Stomach (tissue), 9 donors: Measurements from ENCODE around the gene SSTR3. TPM values are rescaled to one million over a fixed set of nuclear protein-coding genes. Genes with fewer than 3 reads are reported as not detected.

Source experiments
- DNase-seq, 2 donors: peaks; one replicate each; pipeline versions ENCODE4 v3.0.0 to v3.0.0-alpha.2; 2013 to 2019
- H3K27ac ChIP-seq, 5 donors: fragments of 200-600 bp in 4 of 5; sonication (generic) in 4 of 5; one replicate each; pipeline ENCODE4 v1.5.1; 2013 to 2019; ENCODE audit warnings: mild to moderate bottlenecking in 1 of 5, moderate library complexity in 1 of 5
- H3K27me3 ChIP-seq, 3 donors: fragments of 200-600 bp; sonication (generic); one replicate each; pipeline ENCODE4 v1.5.1; 2017 to 2019; ENCODE audit warnings: mixed run types in 1 of 3
- H3K36me3 ChIP-seq, 4 donors: fragments of 200-600 bp; sonication (generic); 1 replicate in 3 of 4; 2 replicates in 1 of 4; pipeline ENCODE4 v1.5.1; 2016 to 2019
- H3K4me1 ChIP-seq, 4 donors: fragments of 200-600 bp; sonication (generic); one replicate each; pipeline ENCODE4 v1.5.1; 2016 to 2019
- H3K4me3 ChIP-seq, 4 donors: fragments of 200-600 bp; sonication (generic) in 3 of 4; one replicate each; pipeline ENCODE4 v1.5.1; 2016 to 2019; ENCODE audit warnings: mild to moderate bottlenecking in 1 of 4
- H3K9me3 ChIP-seq, 4 donors: fragments of 200-600 bp; sonication (generic); one replicate each; pipeline ENCODE4 v1.5.1; 2016 to 2019
- EP300 ChIP-seq: sonication (generic); formaldehyde crosslinking; IDR thresholded peaks from one replicate; pipeline ENCODE4 v1.6.1; 2017; ENCODE audit warnings: antibody characterized with exemption
- POLR2A ChIP-seq, 4 donors: fragments of 450-650 bp; IDR thresholded peaks; one replicate each; pipeline ENCODE4 v1.6.1; 2016; ENCODE audit warnings: antibody characterized with exemption in 4 of 4, control low read depth in 2 of 4, mild to moderate bottlenecking in 1 of 4, moderate library complexity in 1 of 4
- POLR2AphosphoS5 ChIP-seq, 3 donors: sonication (generic); formaldehyde crosslinking; IDR thresholded peaks; one replicate each; pipeline ENCODE4 v1.6.1; 2016; ENCODE audit warnings: antibody characterized with exemption in 3 of 3
- WGBS, 5 donors: extraction: QIAGEN DNeasy Blood & Tissue Kit in 3 of 5; methylation state at CpG; one replicate each; pipeline versions ENCODE4 v1.1.5 to v1.1.7; 2013 to 2018; 5-methylcytosine and 5-hydroxymethylcytosine counted together
- intact Hi-C: fragments of 100-400 bp; cut with DNase I; formaldehyde crosslinking; loops from one replicate; pipeline ENCODE4 v1.15.1; 2023; ENCODE audit warnings: low total_unique reads
- polyA plus RNA-seq, 3 donors: library from polyadenylated mRNA; stranded (reverse); fragments of 200-250 nt; gene quantifications; one replicate each; pipeline ENCODE4 v1.2.3, GENCODE V29; 2013
- total RNA-seq, 5 donors: library from RNA; depleted of rRNA; stranded (reverse); fragments of >200 nt; gene quantifications; one replicate each; pipeline versions ENCODE4 v1.1.0 to v1.2.3, GENCODE V29; 2014 to 2016
- TF ChIP-seq, protein P1 (sequence below), 7 experiments: fragments of 450-650 bp in 4 of 7; fragments of 200-600 bp in 3 of 7; sonication (generic) in 3 of 7; IDR thresholded peaks; one replicate each; pipeline ENCODE4 v1.5.1; 2016 to 2019; ENCODE audit warnings: antibody characterized with exemption in 7 of 7, control low read depth in 2 of 7, mild to moderate bottlenecking in 1 of 7
- donor health status: healthy with polysubstance abuse.
- donor health status: Bipolar disorder and iron deficiency.
- donor health status: healthy.

Gene SSTR3
- total and polyA plus RNA-seq, 8 donors: 0.05 to 0.37 (median 0.12) TPM; not detected in 5

DNA sequence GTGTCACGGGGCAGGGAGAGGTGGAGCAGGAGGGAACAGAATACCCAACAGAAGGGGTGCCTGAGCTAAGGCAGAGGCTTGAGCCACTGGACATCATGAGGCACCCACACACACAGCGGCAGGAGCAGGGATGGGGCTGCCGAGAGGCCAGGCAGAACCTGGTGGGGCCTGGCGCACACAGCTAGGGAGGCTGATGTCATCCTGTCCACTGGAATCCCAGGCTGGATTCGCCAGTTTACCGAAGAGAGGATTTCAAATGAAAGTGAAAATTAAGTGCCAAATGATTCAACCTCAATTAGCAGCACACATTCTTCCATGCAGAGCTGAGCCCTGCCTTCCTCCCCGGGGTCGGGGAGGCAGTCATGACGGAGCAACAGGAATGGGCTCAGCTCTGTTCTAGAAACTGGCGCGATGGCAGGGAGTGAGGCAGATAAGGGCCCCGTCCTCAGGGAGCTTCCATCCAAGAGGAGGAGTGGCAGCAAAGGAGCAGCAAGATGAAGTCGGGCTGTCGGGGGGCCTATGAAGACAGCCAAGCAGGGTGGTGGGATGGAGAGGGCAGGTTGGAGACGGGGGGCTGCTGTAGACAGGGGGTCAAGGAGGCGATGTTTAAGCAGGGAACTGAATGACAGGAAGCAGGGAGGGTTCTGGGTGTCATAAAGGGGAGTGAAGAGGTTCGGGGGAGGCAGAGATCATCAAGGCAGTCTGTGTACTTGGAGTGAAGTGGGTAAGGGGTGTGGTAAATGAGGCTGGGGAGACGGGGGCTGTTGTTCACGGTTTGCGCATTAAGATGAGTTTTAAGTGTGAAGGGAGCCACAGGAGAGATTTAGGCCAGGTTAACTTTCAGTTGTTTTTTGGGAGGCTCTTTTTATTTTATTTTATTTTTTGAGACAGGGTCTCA, 25.3 kb upstream of the SSTR3 start:
- Histone ChIP-seq H3K36me3 (peaks cover 0 to 7% (median 0%) of the 10 kb centered on the region in 4 donors), H3K4me1 (peaks cover 0 to 77% (median 13%) of the 10 kb centered on the region in 4 donors), H3K27me3 (peaks cover 0 to 89% (median 5%) of the 10 kb centered on the region in 3 donors), H3K27ac (peak overlapping the region in 2 of 5 donors; percentile 9 to 46), H3K4me3 (no peak overlapping the region), H3K9me3 (no peaks in the 10 kb centered on the region)
- intact Hi-C loops: no loop called here
- DNase-seq: no peak
- WGBS, 5 donors: 66 to 78% (median 75%) methylated on average over 20 of the region's 20 CpGs
- TF ChIP-seq, protein P1, sequence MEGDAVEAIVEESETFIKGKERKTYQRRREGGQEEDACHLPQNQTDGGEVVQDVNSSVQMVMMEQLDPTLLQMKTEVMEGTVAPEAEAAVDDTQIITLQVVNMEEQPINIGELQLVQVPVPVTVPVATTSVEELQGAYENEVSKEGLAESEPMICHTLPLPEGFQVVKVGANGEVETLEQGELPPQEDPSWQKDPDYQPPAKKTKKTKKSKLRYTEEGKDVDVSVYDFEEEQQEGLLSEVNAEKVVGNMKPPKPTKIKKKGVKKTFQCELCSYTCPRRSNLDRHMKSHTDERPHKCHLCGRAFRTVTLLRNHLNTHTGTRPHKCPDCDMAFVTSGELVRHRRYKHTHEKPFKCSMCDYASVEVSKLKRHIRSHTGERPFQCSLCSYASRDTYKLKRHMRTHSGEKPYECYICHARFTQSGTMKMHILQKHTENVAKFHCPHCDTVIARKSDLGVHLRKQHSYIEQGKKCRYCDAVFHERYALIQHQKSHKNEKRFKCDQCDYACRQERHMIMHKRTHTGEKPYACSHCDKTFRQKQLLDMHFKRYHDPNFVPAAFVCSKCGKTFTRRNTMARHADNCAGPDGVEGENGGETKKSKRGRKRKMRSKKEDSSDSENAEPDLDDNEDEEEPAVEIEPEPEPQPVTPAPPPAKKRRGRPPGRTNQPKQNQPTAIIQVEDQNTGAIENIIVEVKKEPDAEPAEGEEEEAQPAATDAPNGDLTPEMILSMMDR (IDR thresholded peaks at IDR 0.05): no peak
- no peak for TF ChIP-seq POLR2A (IDR thresholded peaks at IDR 0.05)
- no peak for TF ChIP-seq EP300
- no peak for TF ChIP-seq POLR2AphosphoS5 (IDR thresholded peaks at IDR 0.05)

DNA sequence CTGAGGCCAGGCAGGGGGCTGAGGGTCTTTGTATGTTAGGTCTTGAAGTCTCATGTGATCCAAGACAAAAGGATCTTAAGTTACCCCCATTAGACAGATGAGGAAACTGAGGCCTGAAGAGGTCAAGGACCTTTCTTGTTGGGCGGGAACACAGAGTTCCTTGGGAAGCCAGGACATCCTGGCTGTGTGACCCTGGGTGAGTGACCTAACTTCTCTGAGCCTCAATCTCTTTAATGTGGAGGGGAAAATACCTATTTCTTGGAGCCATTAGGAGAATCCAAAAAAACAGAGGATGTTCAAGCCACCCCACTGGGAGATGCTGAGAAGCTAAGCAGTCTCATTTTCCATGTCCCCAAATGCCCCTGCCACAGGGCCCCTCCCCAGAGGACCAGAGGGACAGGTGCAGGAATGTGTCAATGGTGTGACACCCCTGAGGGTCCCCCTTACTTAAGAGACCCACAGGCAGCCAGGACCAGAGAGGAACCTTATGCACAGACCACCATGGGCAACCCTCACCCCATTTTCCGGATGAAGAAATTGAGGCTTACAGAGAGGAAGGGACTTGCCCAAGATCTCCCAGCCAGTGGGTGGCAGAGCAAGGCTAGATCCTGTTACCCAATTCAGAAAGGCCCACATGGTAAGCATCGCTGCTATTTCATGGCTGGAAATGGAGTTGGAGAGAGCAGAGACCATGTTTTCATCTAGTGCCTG, 23.8 kb upstream of the SSTR3 start:
- TF ChIP-seq POLR2A (IDR thresholded peaks at IDR 0.05) (no peak), EP300 (no peak), POLR2AphosphoS5 (IDR thresholded peaks at IDR 0.05) (no peak)
- TF ChIP-seq, protein P1 (IDR thresholded peaks at IDR 0.05): no peak
- H3K27me3 ChIP-seq: peaks cover 0 to 89% (median 3%) of the 10 kb centered on the region in 3 donors
- DNase-seq: no peak
- H3K4me3 ChIP-seq: no peak overlapping the region
- H3K36me3 ChIP-seq: peaks cover 0 to 10% (median 2%) of the 10 kb centered on the region in 4 donors
- WGBS, 5 donors: 90 to 97% (median 91%) methylated on average over 3 of the region's 3 CpGs
- H3K27ac ChIP-seq: peak overlapping the region in 2 of 5 donors; percentile 9 to 46
- intact Hi-C loops: no loop called here
- no peaks in the 10 kb centered on the region for H3K9me3 ChIP-seq
- H3K4me1 ChIP-seq: peaks cover 0 to 77% (median 8%) of the 10 kb centered on the region in 4 donors

DNA sequence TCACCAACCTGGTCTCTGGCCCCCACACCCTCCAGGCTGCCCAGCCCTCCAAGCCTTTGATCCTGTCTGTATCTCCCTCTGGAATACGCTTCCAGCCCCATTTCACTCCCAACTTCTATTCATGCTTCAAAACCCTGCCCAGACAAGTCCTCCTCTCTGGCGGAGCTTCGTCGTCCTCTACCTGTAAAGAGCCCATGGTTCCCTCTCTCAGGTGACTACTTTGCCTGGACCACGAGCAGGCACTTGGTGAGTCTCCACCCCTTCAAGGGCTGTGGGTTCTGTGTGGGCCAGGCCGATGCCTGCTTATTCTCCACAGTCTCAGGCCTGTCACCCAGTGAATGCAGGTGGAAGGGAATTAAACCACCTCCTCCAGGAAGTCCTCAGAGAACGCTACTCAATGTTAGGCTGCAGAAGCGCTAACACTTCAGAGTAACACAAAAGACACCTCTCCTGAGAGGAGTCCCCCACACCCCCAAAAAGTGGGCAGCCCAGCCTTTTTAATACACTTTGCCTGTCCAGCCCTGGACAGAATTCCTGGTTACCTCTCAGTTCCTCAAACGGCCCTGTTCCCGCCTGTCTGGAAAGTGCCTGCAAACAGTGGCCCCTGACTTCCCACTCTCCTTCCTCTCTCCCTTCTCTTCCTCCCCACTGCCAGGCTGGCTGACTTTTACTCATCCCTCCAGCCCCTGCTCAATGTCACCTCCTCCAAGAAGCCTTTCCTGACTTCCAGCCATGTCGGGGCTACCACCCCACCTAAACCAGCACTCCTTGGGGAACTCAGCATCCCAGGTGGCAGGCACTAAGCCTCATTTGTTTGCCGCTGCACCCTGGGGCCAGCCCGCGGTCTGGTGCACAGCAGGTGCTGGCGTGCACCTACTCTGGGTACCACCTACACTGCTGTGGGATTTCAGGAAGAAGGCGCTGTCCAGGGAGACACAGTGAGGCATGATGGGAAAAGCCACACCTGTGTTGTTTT, 22.7 kb upstream of the SSTR3 start:
- TF ChIP-seq, protein P1 (IDR thresholded peaks at IDR 0.05): no peak
- TF ChIP-seq EP300: no peak
- no peak for TF ChIP-seq POLR2AphosphoS5 (IDR thresholded peaks at IDR 0.05)
- TF ChIP-seq POLR2A (IDR thresholded peaks at IDR 0.05): no peak
- Histone ChIP-seq H3K4me1 (peaks cover 0 to 79% (median 3%) of the 10 kb centered on the region in 4 donors), H3K27me3 (peaks cover 0 to 82% (median 0%) of the 10 kb centered on the region in 3 donors), H3K4me3 (no peak overlapping the region), H3K27ac (peak overlapping the region in 1 of 5 donors; percentile 7), H3K36me3 (peaks cover 0 to 10% (median 2%) of the 10 kb centered on the region in 4 donors), H3K9me3 (no peaks in the 10 kb centered on the region)
- intact Hi-C loops: no loop called here
- no peak for DNase-seq
- 77 to 85% (median 83%) methylated on average over 15 to 16 of the region's 16 CpGs for WGBS, 5 donors
